Fibroblast of mammary gland (primary cell): ENCODE data around the gene ANTXRL.
"Not testable (repeated sequence)": the region's sequence is repeated elsewhere in the genome, so short reads cannot be mapped to it uniquely, and the experiment has no call there.

ENCODE experiments used
- DNase-seq: peaks from one replicate; pipeline ENCODE4 v3.0.0-alpha.2; 2010; ENCODE audit warnings: low read depth
- H3K4me3 ChIP-seq: 2 replicates; pipeline ENCODE4 v1.5.1; 2011; ENCODE audit warnings: low read depth, mild to moderate bottlenecking, low read length, moderate library complexity; ENCODE audit not compliant: control insufficient read depth
- TF ChIP-seq, protein P1 (sequence below): conservative IDR thresholded peaks from 2 replicates; pipeline ENCODE4 v1.5.1; 2011; ENCODE audit warnings: low read depth, low read length, inconsistent platforms; ENCODE audit not compliant: control insufficient read depth, insufficient read depth

The ANTXRL gene

DNA sequence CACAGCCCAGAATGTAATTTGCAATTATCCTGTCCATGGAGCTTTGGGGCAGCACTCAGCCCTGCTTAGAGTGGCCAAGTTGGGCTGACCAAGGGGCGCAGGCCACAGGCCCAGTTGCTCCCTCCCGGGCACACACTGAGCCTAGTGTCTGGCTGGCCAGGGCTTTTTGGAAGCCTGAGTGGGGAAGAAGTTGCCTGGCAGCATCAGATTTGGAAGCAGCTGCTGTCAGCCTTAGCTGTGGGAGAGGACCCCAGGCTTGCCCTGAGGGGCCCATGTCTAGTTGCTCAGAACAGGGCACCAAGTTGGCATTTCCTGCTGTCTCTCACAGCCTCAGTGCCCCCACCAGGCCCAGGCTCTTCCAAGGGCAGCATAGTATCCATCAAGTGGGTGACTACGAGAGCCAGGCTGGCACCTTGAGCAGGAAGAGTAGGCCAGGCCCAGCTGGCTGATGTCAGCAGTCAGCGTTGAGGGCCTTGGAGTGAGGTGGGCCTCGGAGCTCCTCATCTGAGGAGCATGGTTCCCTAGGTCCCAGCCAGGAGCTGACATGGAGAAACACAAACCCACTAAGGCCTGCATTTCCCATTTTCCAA is 14.4 kb downstream of the ANTXRL start:
- TF ChIP-seq, protein P1, sequence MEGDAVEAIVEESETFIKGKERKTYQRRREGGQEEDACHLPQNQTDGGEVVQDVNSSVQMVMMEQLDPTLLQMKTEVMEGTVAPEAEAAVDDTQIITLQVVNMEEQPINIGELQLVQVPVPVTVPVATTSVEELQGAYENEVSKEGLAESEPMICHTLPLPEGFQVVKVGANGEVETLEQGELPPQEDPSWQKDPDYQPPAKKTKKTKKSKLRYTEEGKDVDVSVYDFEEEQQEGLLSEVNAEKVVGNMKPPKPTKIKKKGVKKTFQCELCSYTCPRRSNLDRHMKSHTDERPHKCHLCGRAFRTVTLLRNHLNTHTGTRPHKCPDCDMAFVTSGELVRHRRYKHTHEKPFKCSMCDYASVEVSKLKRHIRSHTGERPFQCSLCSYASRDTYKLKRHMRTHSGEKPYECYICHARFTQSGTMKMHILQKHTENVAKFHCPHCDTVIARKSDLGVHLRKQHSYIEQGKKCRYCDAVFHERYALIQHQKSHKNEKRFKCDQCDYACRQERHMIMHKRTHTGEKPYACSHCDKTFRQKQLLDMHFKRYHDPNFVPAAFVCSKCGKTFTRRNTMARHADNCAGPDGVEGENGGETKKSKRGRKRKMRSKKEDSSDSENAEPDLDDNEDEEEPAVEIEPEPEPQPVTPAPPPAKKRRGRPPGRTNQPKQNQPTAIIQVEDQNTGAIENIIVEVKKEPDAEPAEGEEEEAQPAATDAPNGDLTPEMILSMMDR = no peak
- no peak overlapping the region for H3K4me3 ChIP-seq
- no peak for DNase-seq

DNA sequence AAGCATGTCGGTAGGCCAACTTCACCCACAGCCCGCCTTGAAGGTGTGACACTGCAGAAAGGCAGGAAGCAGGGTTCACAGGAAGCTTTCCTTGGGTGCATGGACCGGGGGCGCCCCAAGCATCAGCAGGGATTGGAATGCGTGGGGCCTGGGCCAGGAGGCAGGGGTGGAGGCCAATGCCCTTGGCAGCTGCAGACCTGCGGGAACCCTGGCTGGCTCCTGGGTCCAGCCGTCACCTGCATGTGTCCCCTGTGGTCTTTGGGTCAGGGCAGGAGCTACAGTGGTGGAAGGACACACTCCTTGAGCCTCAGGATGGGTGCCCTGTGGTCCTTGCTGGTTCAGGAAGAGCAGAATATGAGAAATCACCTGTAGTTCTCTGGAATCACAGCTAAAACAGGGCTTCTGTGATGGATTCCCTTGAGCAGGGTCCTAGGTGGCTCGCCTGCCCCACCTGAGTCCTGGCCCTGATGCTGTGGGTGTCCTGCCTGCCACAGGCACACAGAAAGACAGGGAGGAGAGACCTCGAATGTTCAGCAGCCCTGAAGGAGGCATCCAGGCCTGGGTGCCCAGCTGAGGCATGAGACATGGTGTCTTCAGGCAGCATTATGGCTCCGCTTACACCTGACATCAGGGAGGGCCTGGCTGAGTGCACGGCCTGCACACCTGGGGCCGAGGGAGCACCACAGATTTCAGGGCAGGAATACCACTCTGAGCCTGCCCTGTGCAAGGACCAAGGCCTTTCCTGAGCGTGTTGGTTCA is 15.1 kb downstream of the ANTXRL start:
- TF ChIP-seq, protein P1 = no peak
- no peak overlapping the region for H3K4me3 ChIP-seq
- no peak for DNase-seq

DNA sequence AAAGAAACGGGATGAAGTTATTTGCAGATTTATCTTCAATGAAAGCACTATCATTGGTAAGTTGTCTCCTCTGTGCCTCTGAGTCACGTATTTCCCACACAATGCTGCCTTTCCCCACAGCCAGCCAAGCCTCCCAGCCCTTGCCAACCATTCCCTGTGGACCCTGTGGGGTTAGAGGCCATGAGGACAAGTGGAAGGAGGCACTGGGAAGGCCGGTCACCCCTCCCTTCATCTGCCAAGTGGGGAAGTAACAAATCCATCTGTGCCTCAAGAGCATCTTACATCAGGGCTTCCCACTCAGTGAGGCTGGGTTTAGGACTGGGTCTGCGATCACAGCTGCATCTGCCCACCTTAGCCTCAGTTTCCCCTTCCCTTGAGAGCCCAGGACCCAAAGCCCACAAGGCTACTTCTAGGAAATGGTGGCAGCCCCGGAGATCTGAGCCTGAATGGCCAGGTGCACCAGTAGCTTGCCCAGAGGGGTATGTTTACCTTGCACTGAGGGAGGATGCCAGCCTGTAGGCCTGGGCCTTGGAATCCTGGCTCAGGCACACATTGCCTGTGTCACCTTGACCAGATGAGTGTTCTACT is 16.1 kb downstream of the ANTXRL start:
- DNase-seq = not testable (repeated sequence)

DNA sequence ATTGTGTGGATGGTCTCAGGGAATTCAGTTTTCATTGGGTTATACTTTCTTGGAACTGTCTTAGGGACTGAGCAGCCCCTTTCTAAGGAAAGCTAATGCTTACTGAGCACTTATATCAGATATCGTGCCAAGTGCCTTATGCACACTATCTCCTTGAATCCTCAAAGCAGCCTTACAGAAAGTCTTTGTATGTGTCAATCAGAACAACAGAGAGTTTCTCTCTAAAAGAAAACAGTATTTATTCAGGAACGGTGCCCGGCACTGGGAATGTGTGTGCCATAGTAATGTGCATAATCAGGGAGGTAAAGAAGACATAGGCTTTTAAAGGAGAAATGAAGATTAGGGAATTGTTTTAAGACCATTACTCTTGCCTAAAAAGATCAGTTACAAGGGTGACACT is 17.3 kb downstream of the ANTXRL start:
- TF ChIP-seq, protein P1 = no peak
- no peak for DNase-seq
- no peak overlapping the region for H3K4me3 ChIP-seq

More for the DNA sequence above, 16.1 kb downstream of the ANTXRL start:
- H3K4me3 ChIP-seq = not testable (repeated sequence)

DNA sequence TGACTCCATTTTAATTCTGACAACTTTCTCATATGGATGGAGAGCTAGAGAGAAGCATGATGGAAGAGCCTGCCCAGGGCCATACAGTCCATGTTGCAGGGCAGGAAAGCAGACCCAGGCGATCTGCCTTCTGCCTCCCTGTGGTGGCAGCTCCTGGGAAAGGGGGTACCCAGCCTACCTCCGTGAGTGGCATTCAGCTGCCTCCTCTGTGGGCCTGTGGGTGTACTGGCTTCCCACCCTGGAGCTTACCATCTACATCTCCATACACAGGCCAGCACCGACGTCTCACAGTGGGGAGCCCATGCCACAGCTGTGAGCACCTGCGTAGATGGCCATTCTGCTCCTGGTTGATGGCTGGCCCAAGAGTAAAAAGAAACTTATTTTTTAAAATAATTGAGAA is 17.9 kb downstream of the ANTXRL start:
- not testable (repeated sequence) for H3K4me3 ChIP-seq

DNA sequence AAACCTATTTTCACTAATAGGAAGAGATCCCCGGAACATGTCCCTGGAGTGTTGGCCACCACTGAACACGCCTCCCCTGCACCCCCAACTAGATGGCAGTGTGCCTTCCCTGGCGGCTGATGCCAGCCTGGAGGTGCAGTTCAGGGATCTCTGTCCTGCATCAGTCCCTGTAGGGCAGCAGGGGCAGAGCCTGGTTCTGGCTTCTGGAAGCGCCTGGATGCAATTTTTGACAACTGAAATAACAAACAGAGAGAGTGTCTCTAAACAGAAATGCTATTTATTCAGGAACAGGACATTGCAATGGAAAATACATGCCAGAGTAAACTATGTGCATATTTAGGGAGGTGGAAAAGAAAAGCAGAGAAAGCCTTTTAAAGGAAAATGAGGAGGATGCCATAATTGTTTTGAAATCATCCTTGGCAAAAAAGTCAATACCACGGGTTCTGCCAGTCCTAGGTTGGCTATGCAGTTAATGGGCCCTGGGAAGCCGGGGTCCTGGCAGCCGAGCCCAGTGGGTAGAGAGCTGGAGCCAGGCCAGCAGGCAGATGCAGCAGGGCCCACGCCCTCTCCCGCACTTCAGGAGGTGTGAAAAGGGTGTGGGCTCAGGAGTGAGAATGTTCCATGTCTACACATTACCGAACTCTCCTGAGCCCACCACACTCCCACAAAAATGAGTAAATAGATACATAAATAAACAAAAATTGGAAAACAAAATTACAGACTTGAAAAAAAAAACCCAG is 18.5 kb downstream of the ANTXRL start:
- DNase-seq = no peak
- TF ChIP-seq, protein P1 = no peak

More for the DNA sequence above, 17.9 kb downstream of the ANTXRL start:
- not testable (repeated sequence) for DNase-seq

DNA sequence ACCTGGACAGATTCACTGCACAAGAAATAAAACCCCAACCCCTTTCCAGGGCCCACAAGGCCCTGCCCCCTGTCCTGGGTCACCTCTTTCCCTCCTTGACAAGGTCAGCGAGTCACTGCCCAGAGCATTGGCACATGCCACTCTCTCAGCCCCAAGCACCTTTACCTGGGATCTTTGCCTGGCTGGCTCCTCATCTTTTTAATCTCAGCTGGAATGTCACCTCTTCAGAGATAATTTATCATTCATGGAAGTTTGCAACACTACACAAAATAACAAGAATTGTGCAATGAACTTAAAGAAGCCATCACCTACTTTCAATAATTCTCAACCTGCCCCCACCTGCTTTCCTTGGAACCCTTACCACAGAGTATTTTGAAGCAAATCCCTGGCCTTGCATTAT is 19.2 kb downstream of the ANTXRL start:
- TF ChIP-seq, protein P1 = no peak
- no peak overlapping the region for H3K4me3 ChIP-seq
- DNase-seq = no peak

More for the DNA sequence above, 18.5 kb downstream of the ANTXRL start:
- no peak overlapping the region for H3K4me3 ChIP-seq
